ENCODE measurements around the gene FBXW12. TPM values are rescaled to one million over a fixed set of nuclear protein-coding genes. Genes with fewer than 3 reads are reported as not detected.

Gene FBXW12
- total and polyA plus RNA-seq, 2 of the 8 experiments (the other 6 are each of a cell fraction or from before 2014, with no cell fraction given) = 0.35 to 0.85 TPM

- no peak overlapping the region for H2BK15ac ChIP-seq (ENCODE audit: low read length)
- no peak overlapping the region for H2AK5ac ChIP-seq (ENCODE audit: low read depth, low read length)
- WGBS, 2 experiments (ENCODE audit: extremely low coverage in 1 of 2, insufficient coverage in 1 of 2, insufficient read length in 1 of 2, insufficient replicate concordance in 2 of 2, low coverage in 1 of 2, low lambda C conversion rate in 2 of 2, missing lambda C conversion rate in 1 of 2) = 85% methylated on average over 3 of the region's 3 CpGs; no CpG with 5 or more reads in 1 of the 2 experiments
- FAIRE-seq = no peak
- H3K23me2 ChIP-seq (ENCODE audit: low read depth, low read length) = 0 out of 2 replicates have a peak, but pooled peaks cover 2% of the 10 kb centered on the region
- H3K4me1 ChIP-seq (replicated peaks in 1 of 4; ENCODE audit: control insufficient read depth in 3 of 4, insufficient read depth in 4 of 4, low read length in 3 of 4) = peaks cover 0 to 7% (median 4%) of the 10 kb centered on the region in 4 experiments; a peak in 3 of 7 replicates
- no peak overlapping the region for H2BK20ac ChIP-seq (ENCODE audit: low read length)
- H2BK12ac ChIP-seq (ENCODE audit: low read depth, low read length) = no peak overlapping the region
- no peak overlapping the region for H4K8ac ChIP-seq (ENCODE audit: extremely low read depth, insufficient read depth, low read length)
- H3K9me3 ChIP-seq (ENCODE audit: insufficient read depth in 2 of 2, low read depth in 1 of 2, low read length in 1 of 2) = no peaks in the 10 kb centered on the region
- no peak overlapping the region for H3K18ac ChIP-seq (ENCODE audit: extremely low read depth, low read length)
- ChIA-PET POLR2A (ENCODE audit: partially characterized antibody) (interaction anchor here (1.0 to 20.2 kb wide), 3 partner anchors 9 to 38 kb away, joined by 3 to 650 read pairs (median 4); partner anchors contain the start of gene PLXNB1), CTCF (ENCODE audit: partially characterized antibody) (interaction anchor here (1.2 to 9.2 kb wide), 6 partner anchors 13 to 146 kb away, joined by 3 to 220 read pairs (median 19); no protein-coding TSS in a partner anchor)
- H3K56ac ChIP-seq (replicated peaks; ENCODE audit: insufficient read length, low read depth, low read length) = no peak overlapping the region
- H4K20me1 ChIP-seq (replicated peaks in 1 of 2; ENCODE audit: control insufficient read depth in 1 of 2, insufficient read depth in 2 of 2, low read length in 2 of 2) = peaks cover 5 to 15% of the 10 kb centered on the region in 2 experiments
- no peak overlapping the region for H3K4me3 ChIP-seq (ENCODE audit: extremely low read depth in 1 of 4, insufficient read depth in 2 of 4, low read depth in 3 of 4, low read length in 4 of 4)
- no peaks in the 10 kb centered on the region; the same call in 1 of the 2 replicates for H3K79me1 ChIP-seq (ENCODE audit: low read depth, low read length)
- no peaks in the 10 kb centered on the region for H3K79me2 ChIP-seq (ENCODE audit: control insufficient read depth in 1 of 2, insufficient read depth in 2 of 2, low read length in 2 of 2)
- no peak overlapping the region for H2BK5ac ChIP-seq (ENCODE audit: low read depth, low read length)
- H3K27me3 ChIP-seq (replicated peaks in 1 of 4; ENCODE audit: control insufficient read depth in 3 of 4, extremely low read depth in 1 of 4, insufficient read depth in 3 of 4, low read length in 3 of 4) = no peaks in the 10 kb centered on the region
- H4K5ac ChIP-seq (ENCODE audit: insufficient read length, low read depth, low read length) = no peak overlapping the region
- H3K27ac ChIP-seq (ENCODE audit: low read depth, low read length) = no peak overlapping the region
- DNase-seq (ENCODE audit: low read depth in 1 of 2, low spot score in 2 of 2) = no peak
- no peak overlapping the region for H3K23ac ChIP-seq (ENCODE audit: insufficient read length)
- no peak overlapping the region for H4K91ac ChIP-seq (replicated peaks; ENCODE audit: insufficient read length, low read length)
- H3K14ac ChIP-seq (ENCODE audit: insufficient read length) = no peak overlapping the region
- H2BK120ac ChIP-seq (replicated peaks; ENCODE audit: low read depth, low read length) = no peak overlapping the region
- H3K9ac ChIP-seq (replicated peaks in 1 of 4; ENCODE audit: extremely low read depth in 1 of 4, low read depth in 3 of 4, low read length in 3 of 4) = no peak overlapping the region
- H3K4me2 ChIP-seq (ENCODE audit: insufficient read depth in 1 of 2, low read depth in 2 of 2, low read length in 2 of 2) = no peak overlapping the region
- H2AFZ ChIP-seq (ENCODE audit: low read length) = no peak overlapping the region
- peaks cover 23 to 45% (median 40%) of the 10 kb centered on the region in 4 experiments for H3K36me3 ChIP-seq (ENCODE audit: control insufficient read depth in 2 of 4, insufficient read depth in 4 of 4, low read length in 3 of 4)
- no peak overlapping the region for H3K4ac ChIP-seq (replicated peaks; ENCODE audit: insufficient read length, low read depth, low read length)
- TF ChIP-seq CBX5 (IDR thresholded peaks at IDR 0.05; ENCODE audit: low read depth, low read length) (no peak), CTBP2 (IDR thresholded peaks at IDR 0.05; ENCODE audit: borderline replicate concordance, insufficient read depth, insufficient read length, low read length) (no peak), RXRA (IDR thresholded peaks at IDR 0.05; ENCODE audit: insufficient read depth, low read depth, low read length) (no peak), NRF1 (IDR thresholded peaks at IDR 0.05; ENCODE audit: low read depth, low read length) (no peak), SP1 (IDR thresholded peaks at IDR 0.05; ENCODE audit: low read depth, low read length) (no peak), CHD1 (IDR thresholded peaks at IDR 0.05; ENCODE audit: low read depth, low read length) (no peak), SIN3A (conservative IDR thresholded peaks at IDR 0.05 in 1 of 2, IDR thresholded peaks at IDR 0.05 in 1 of 2; ENCODE audit: low read depth in 1 of 2, low read length in 2 of 2) (no peak), TEAD4 (IDR thresholded peaks at IDR 0.05; ENCODE audit: low read depth, low read length) (no peak), EZH2 (IDR thresholded peaks at IDR 0.05; ENCODE audit: low read depth, low read length, severe bottlenecking) (no peak), EP300 (IDR thresholded peaks at IDR 0.05; ENCODE audit: borderline replicate concordance in 1 of 2, low read depth in 2 of 2, low read length in 2 of 2) (no peak), NANOG (IDR thresholded peaks at IDR 0.05; ENCODE audit: insufficient read depth, low read depth, low read length, poor library complexity, severe bottlenecking) (no peak), POLR2AphosphoS5 (IDR thresholded peaks at IDR 0.05; ENCODE audit: low read depth, low read length) (no peak)
Observed at GRCh38 chr3:48402907-48403306, 30.9 kb downstream of the FBXW12 start.

All from H1 (cell line).